ENCODE measurements around the gene KRT3.

DNA sequence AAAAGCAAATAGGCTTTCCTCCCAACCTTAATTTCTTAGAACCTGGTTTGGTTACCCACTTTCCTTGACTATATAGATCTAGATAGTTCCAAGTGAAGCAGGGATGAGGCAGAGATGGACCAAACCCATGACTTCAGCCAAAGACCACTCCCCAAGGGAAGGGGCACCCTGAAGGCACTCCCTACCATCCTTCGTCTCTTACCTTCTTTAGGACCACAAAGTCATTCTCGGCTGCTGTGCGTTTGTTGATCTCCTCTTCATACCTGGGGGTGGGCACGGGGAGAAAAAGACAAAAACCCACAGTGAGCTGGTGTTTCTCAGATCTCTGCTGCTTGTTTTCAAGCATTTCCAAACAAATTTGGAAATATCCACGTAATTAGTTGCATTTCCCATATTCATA is 14.6 kb upstream of the KRT3 start:
- no peak for TF ChIP-seq POLR2A (IDR thresholded peaks at IDR 0.05)
- TF ChIP-seq, protein P1, sequence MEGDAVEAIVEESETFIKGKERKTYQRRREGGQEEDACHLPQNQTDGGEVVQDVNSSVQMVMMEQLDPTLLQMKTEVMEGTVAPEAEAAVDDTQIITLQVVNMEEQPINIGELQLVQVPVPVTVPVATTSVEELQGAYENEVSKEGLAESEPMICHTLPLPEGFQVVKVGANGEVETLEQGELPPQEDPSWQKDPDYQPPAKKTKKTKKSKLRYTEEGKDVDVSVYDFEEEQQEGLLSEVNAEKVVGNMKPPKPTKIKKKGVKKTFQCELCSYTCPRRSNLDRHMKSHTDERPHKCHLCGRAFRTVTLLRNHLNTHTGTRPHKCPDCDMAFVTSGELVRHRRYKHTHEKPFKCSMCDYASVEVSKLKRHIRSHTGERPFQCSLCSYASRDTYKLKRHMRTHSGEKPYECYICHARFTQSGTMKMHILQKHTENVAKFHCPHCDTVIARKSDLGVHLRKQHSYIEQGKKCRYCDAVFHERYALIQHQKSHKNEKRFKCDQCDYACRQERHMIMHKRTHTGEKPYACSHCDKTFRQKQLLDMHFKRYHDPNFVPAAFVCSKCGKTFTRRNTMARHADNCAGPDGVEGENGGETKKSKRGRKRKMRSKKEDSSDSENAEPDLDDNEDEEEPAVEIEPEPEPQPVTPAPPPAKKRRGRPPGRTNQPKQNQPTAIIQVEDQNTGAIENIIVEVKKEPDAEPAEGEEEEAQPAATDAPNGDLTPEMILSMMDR (IDR thresholded peaks at IDR 0.05), result no peak
